T-helper 17 cell (primary cell): ENCODE results near the gene IGHMBP2. TPM values are rescaled to one million over a fixed set of nuclear protein-coding genes. Genes with fewer than 3 reads are reported as not detected.

Source experiments
- ATAC-seq: fragments of 150-1000 bp; cut with Tn5 transposase; 2 replicates; pipeline ENCODE4 v1.10.0; 2021; ENCODE audit warnings: mild to moderate bottlenecking, moderate library complexity
- DNase-seq, 3 donors: peaks; one replicate each; pipeline versions ENCODE4 v3.0.0 to v3.0.0-alpha.2; 2020 to 2021
- H3K9me3 ChIP-seq: one replicate; pipeline ENCODE4 v1.7.0; 2013; ENCODE audit warnings: low read length, mild to moderate bottlenecking; ENCODE audit not compliant: control insufficient read depth, poor library complexity, severe bottlenecking
- H3K27ac Mint-ChIP-seq: one replicate; pipeline ENCODE4 v1.8.0; 2022; ENCODE audit warnings: mild to moderate bottlenecking, moderate library complexity, mixed read lengths
- H3K27me3 Mint-ChIP-seq: one replicate; pipeline ENCODE4 v1.8.0; 2022; ENCODE audit warnings: mixed read lengths
- H3K36me3 Mint-ChIP-seq: one replicate; pipeline ENCODE4 v1.8.0; 2022; ENCODE audit warnings: low read depth, mixed read lengths
- H3K4me1 Mint-ChIP-seq: one replicate; pipeline ENCODE4 v1.8.0; 2022; ENCODE audit warnings: mild to moderate bottlenecking, mixed read lengths
- H3K4me3 Mint-ChIP-seq: one replicate; pipeline ENCODE4 v1.8.0; 2022; ENCODE audit warnings: mild to moderate bottlenecking, moderate library complexity, mixed read lengths
- total RNA-seq, 4 donors: library from RNA in 2 of 4; stranded (reverse) in 2 of 4; gene quantifications; one replicate each; pipeline ENCODE4 v1.2.3 and lab custom pipeline; 2022 to 2026

IGHMBP2 gene
- total RNA-seq, 2 donors from 2014 or later: 27.5 to 28.4 TPM

- DNase-seq (no peak), ATAC-seq (no peak)
- peaks cover 15% of the 10 kb centered on the region for H3K4me1 Mint-ChIP-seq
- H3K27ac Mint-ChIP-seq: peak overlapping the region; percentile 29
- H3K27me3 Mint-ChIP-seq: peaks cover 10% of the 10 kb centered on the region
- no peak overlapping the region for H3K4me3 Mint-ChIP-seq
- H3K36me3 Mint-ChIP-seq: peaks cover 2% of the 10 kb centered on the region
- H3K9me3 ChIP-seq: no peaks in the 10 kb centered on the region
Measured at GRCh38 chr11:68959465-68960293, 56.0 kb downstream of the IGHMBP2 start.

- DNase-seq: no peak
Measured at GRCh38 chr11:68960294-68961071, 56.8 kb downstream of the IGHMBP2 start.

GRCh38 chr11:68961245-68961644, 57.6 kb downstream of the IGHMBP2 start:
- Mint-ChIP-seq H3K36me3 (peaks cover 2% of the 10 kb centered on the region), H3K27me3 (peaks cover 10% of the 10 kb centered on the region), H3K4me1 (peaks cover 20% of the 10 kb centered on the region), H3K4me3 (no peak overlapping the region), H3K27ac (no peak overlapping the region)
- H3K9me3 ChIP-seq: no peaks in the 10 kb centered on the region
- DNase-seq: no peak
- no peak for ATAC-seq

More at GRCh38 chr11:68960294-68961071, 56.8 kb downstream of the IGHMBP2 start:
- peaks cover 10% of the 10 kb centered on the region for H3K27me3 Mint-ChIP-seq
- no peaks in the 10 kb centered on the region for H3K9me3 ChIP-seq
- H3K27ac Mint-ChIP-seq: peak overlapping the region; percentile 29
- peaks cover 2% of the 10 kb centered on the region for H3K36me3 Mint-ChIP-seq
- peaks cover 15% of the 10 kb centered on the region for H3K4me1 Mint-ChIP-seq
- no peak for ATAC-seq
- H3K4me3 Mint-ChIP-seq: peak overlapping the region; percentile 47

GRCh38 chr11:68962527-68963250, 59.0 kb downstream of the IGHMBP2 start:
- ATAC-seq (peak; percentile 85), DNase-seq (peak in 1 of 3 donors; percentile 25)
- Mint-ChIP-seq H3K4me1 (peaks cover 17% of the 10 kb centered on the region), H3K27ac (peak overlapping the region; percentile 75), H3K36me3 (peaks cover 2% of the 10 kb centered on the region), H3K4me3 (peak overlapping the region; percentile 78), H3K27me3 (peaks cover 7% of the 10 kb centered on the region)
- no peaks in the 10 kb centered on the region for H3K9me3 ChIP-seq

GRCh38 chr11:68963779-68964178, 60.1 kb downstream of the IGHMBP2 start:
- peaks cover 2% of the 10 kb centered on the region for H3K36me3 Mint-ChIP-seq
- ATAC-seq (no peak), DNase-seq (no peak)
- no peaks in the 10 kb centered on the region for H3K9me3 ChIP-seq
- H3K4me1 Mint-ChIP-seq: peaks cover 20% of the 10 kb centered on the region
- peaks cover 17% of the 10 kb centered on the region for H3K27me3 Mint-ChIP-seq
- H3K27ac Mint-ChIP-seq: peak overlapping the region; percentile 75
- no peak overlapping the region for H3K4me3 Mint-ChIP-seq

- ATAC-seq: peak; percentile 62
- peak overlapping the region; percentile 75 for H3K27ac Mint-ChIP-seq
- H3K36me3 Mint-ChIP-seq: peaks cover 2% of the 10 kb centered on the region
- DNase-seq: no peak
- H3K4me1 Mint-ChIP-seq: peaks cover 20% of the 10 kb centered on the region
- no peaks in the 10 kb centered on the region for H3K9me3 ChIP-seq
- H3K4me3 Mint-ChIP-seq: peak overlapping the region; percentile 2
- peaks cover 19% of the 10 kb centered on the region for H3K27me3 Mint-ChIP-seq
Measured at GRCh38 chr11:68965901-68966853, 62.5 kb downstream of the IGHMBP2 start.

- DNase-seq (no peak), ATAC-seq (no peak)
- peaks cover 2% of the 10 kb centered on the region for H3K36me3 Mint-ChIP-seq
- H3K9me3 ChIP-seq: no peaks in the 10 kb centered on the region
- H3K27me3 Mint-ChIP-seq: peaks cover 13% of the 10 kb centered on the region
- H3K27ac Mint-ChIP-seq: no peak overlapping the region
- peaks cover 17% of the 10 kb centered on the region for H3K4me1 Mint-ChIP-seq
- no peak overlapping the region for H3K4me3 Mint-ChIP-seq
Measured at GRCh38 chr11:68966894-68967780, 63.4 kb downstream of the IGHMBP2 start.

GRCh38 chr11:68968306-68969250, 64.9 kb downstream of the IGHMBP2 start:
- ATAC-seq: no peak
- no peaks in the 10 kb centered on the region for H3K9me3 ChIP-seq
- H3K36me3 Mint-ChIP-seq: no peaks in the 10 kb centered on the region
- peaks cover 11% of the 10 kb centered on the region for H3K4me1 Mint-ChIP-seq
- H3K4me3 Mint-ChIP-seq: no peak overlapping the region
- peaks cover 13% of the 10 kb centered on the region for H3K27me3 Mint-ChIP-seq
- DNase-seq: no peak
- peak overlapping the region; percentile 85 for H3K27ac Mint-ChIP-seq

GRCh38 chr11:68969386-68969785, 65.7 kb downstream of the IGHMBP2 start:
- Mint-ChIP-seq H3K4me3 (no peak overlapping the region), H3K4me1 (peaks cover 11% of the 10 kb centered on the region), H3K27me3 (peaks cover 13% of the 10 kb centered on the region), H3K36me3 (no peaks in the 10 kb centered on the region), H3K27ac (no peak overlapping the region)
- DNase-seq (no peak), ATAC-seq (no peak)
- H3K9me3 ChIP-seq: no peaks in the 10 kb centered on the region

GRCh38 chr11:68970921-68971636, 67.4 kb downstream of the IGHMBP2 start:
- Mint-ChIP-seq H3K27ac (no peak overlapping the region), H3K4me1 (peaks cover 8% of the 10 kb centered on the region), H3K36me3 (no peaks in the 10 kb centered on the region), H3K4me3 (no peak overlapping the region), H3K27me3 (peaks cover 13% of the 10 kb centered on the region)
- no peaks in the 10 kb centered on the region for H3K9me3 ChIP-seq
- DNase-seq (no peak), ATAC-seq (no peak)
